GM12801 (cell line): Measurements from ENCODE around the gene NACAD.

Experiments used
- CTCF ChIP-seq: IDR thresholded peaks from one replicate; pipeline ENCODE4 v1.5.1; 2011; ENCODE audit warnings: control low read depth; ENCODE audit not compliant: insufficient read length; ENCODE audit errors: extremely low read depth

NACAD gene

GRCh38 chr7:45073786-45074527 lies 14.8 kb downstream of the NACAD start:
- TF ChIP-seq CTCF = no peak

GRCh38 chr7:45073031-45073785 lies 15.6 kb downstream of the NACAD start:
- TF ChIP-seq CTCF = no peak

DNA sequence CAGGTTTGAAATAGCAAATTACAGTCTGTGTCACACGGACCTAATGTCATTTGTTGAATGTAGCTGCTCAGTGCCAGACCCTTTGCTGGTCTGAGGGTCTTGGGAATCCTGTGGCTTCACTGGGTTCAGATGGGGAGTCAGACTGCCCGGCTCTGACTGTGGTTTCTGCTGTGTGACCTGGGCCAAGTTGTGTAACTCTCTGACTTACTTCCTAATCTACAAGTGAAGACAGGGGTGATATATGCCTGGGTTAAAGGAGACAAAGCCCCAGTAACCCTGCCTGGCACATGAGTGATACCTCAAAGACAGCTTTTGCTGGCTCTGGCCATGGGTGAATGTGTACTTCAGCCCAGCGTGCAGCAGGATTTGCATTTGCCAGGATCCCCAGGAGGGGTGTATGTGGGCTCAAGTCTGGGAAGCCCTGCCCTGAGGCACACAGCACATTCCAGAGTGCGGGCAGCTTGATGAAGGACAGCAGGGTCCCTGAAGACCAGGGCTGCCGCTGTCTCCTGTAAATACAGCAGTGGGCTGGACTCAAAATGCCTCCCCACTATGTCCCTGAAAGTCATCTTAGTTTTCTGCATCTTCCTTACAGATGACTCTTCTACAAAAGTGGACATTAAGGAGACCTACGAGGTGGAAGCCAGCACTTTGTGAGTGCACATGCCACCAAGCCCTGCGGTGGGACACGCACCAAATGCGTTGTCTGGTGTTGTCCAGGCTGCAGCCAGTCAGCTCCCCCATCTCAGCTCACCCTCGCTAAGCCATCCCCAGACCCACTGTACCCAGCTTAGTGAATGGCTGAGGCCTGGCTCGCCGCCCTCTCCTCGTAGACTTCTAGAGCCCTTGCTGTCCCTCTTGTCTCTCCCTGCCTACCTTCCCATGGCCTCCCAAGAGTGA lies 16.4 kb downstream of the NACAD start:
- no peak for TF ChIP-seq CTCF

- TF ChIP-seq CTCF = no peak
Measured at GRCh38 chr7:45071528-45071927, 17.2 kb downstream of the NACAD start.

- TF ChIP-seq CTCF = no peak
Measured at GRCh38 chr7:45070254-45070642, 18.5 kb downstream of the NACAD start.

GRCh38 chr7:45069444-45070253 lies 19.1 kb downstream of the NACAD start:
- no peak for TF ChIP-seq CTCF
